GM19043 (cell line): Measurements from ENCODE around the gene ZNF414.

ENCODE experiments used
- ATAC-seq: cut with Tn5 transposase; IDR thresholded peaks from one replicate; pipeline ENCODE4 v1.9.1; 2021; ENCODE audit warnings: low read depth; ENCODE audit not compliant: unreplicated experiment

Gene ZNF414

DNA sequence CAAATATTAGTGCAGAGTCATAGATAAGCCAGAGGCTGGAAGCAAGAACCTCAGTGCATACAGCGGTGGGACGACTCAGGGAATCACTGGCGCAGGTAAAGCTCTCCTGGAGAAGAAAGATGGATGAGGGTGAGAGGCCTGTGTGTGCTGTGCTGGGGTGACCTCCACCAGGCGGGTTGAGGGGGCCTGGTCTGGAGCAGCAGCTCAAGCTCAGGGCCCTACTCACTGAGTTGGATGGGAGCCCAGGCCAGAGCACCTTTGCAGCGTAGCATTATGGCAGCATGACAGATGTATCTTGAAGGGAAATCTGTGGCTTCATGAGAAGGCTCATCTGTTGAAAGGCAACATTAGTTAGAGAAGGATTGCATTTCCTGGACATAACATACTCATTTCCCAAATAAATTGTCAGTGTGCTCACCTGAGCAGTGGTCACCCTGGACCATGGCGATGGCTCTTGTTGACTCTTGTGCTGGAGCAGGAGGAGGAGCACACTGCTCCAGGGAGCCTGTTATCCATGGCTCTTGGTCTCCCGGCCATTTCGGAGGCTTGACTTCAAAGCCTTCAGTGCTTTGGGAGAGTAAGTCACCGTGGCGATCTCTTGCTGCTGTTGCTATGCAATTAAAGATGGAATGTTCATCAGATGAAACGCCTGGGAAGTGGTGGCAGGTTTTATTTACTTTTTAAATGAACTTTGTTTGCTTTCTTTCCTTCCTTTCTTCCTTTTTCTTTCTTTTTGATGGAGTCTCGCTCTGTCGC is 44.2 kb downstream of the ZNF414 start:
- ATAC-seq: no peak

DNA sequence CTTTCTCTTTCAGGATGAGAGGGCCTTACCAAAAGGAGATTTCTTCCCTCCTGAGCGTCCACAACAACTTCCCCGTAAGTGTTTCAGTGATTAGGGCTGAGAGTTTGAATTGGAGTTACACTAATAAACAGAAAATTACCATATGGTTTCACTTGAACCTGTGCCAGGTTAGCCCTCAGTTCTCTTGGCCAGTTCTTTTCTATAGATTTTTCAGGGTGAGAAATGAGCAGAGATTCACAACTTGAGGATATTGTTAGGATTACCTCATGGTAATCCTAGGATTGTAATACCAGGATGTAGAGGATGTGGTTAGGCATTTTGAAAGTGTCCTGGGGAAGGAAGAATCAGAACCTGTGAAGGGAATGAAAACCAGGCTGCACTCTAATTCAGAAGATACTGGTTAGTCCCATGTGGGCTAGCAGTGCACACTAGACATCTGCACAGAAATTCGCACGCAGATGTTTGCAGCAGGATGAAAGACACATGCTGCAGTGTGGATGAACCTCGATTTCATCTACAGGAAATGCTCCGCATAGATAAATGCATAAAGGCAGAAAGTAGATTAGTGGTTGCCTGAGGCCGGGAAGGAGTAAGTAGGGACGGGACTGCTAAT is 45.1 kb downstream of the ZNF414 start:
- ATAC-seq: no peak

DNA sequence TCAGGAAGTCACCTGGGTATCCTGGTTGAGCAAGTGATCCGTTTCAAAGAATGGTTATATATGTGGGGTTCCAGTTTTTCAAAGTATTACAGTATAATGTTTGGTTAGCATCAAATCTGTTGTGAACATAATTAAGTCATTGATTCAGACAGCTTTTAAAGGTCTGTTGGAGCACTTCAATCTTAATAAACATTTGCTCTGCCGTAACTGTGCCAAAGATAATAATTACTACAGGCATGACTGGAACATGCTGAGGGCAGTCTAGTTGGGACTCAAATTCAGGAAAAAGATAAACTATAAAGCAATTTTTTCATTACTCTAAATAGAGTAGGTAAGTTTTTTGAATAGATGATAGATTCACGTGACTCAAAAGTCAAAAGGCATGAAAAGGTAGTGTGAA is 45.8 kb downstream of the ZNF414 start:
- no peak for ATAC-seq

DNA sequence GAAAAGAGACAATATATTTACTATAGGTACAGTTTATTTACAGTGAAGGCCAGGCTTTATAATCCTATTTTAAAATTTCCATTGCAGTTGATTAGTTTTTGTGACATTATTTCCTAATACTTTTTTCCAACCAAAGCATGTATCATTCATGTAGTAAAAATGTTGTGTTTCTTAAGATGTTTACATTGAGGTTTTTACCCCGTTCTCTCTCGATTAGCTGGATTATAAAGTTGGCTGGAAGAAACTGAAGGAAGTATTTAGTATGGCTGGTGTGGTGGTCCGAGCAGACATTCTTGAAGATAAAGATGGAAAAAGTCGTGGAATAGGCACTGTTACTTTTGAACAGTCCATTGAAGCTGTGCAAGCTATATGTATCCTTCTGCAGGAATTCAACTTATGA is 47.9 kb downstream of the ZNF414 start:
- no peak for ATAC-seq

DNA sequence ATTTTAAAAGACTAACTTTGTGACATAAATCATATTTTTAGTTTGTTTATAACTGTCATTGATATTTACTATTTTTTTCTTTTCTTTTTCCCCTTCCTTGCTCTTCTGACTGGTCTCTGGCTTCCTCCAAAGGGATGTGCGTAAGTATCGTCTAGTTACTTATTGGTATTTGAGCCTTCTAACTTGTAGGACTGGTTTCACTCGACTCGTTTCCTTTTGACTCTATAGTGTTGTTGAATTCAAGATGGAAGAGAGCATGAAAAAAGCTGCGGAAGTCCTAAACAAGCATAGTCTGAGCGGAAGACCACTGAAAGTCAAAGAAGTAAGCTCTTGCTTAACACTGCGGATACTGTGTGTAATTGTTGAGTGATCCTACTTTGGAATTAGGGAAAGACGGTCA is 50.6 kb downstream of the ZNF414 start:
- ATAC-seq: no peak

DNA sequence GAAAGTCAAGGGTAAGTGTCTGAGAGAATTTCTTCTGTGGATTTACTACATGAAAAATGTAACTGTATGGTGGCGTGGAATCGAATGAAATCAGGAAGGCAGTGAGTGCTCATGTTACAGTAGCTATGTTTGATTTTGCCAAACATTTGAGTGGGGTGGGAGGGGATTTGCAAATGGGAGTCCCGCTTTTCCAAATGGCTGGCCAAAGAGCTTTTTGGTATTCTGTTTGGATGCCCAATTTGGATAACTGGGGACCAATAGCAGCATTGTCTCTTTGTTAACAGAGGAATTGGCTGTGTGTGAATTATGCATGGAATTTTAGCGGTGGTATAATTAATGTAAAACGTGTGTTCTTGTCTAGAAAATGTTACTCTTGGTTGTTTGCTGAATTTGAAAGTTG is 51.4 kb downstream of the ZNF414 start:
- ATAC-seq: no peak

DNA sequence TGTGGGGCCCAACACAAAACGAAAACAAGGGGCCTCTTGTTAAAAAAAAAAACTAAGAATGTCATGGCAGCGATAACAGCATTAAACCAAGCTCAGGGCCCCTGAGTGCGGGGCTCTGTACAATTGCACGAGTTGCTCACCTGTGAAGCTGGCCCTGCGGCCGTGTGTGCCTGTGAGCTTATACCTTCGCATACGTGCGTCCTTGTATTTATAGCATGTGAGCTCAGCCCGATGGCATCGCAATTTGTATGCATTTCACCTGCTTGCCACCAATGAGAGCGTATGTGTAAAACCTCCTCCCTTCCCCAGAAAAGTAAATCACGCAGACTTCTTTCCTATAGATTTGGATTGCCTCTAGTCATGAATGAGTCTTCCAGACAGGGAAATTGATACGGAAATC is 52.1 kb downstream of the ZNF414 start:
- no peak for ATAC-seq

DNA sequence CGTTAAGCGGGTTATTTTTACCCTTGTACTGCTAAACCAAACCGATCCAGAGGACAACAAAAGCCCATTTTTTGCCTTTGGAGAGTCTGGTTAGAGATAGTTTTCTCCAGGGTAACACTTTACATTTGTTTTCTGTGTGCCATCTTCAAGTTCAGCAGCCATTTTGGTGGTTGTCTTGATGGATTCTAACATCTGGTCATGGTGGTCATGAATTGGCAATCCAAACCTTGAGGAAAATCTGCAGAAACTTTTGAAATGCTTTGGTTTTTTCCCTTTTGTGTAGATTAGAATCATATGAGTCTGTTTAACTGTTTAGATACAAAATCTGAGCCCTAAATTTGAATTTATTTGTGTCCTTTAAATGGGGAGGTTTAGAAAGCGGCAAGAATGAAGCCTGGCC is 52.6 kb downstream of the ZNF414 start:
- no peak for ATAC-seq

DNA sequence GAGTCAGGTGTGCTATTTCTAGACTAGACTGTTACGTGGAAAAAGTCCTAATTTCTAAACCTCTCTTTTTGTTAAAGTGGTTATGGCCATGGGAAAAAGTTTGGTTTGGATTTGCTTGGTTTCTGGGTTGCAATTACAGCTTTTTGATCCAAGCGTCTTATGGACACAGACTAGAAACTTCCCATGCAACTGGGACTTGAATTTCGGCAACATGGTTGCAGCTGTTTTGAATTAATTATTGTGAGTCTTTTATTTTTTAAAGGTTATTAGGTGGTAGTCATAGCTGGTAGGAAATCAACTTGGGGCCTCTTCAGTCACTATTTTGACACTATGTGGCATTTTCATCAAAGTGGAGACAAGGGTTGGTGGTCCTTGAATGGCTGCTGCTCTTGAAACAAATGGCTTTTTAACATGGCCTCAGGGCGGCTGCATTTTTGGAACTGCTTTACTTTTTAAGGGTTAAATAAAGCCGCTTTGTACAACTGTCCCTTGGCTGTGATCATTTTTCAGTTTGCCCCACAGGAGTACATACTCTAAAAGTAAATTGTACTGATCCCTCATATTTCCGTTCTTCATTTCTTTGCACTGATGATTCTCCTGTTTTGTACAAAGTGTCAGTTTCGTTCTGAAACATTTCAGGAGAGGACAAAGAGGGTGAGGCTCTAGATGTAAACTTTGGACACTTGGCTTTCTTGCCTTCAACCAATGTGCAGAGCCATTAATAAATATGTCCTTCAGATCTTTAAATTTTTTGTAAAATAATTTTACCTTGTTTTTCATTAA is 53.3 kb downstream of the ZNF414 start:
- ATAC-seq: no peak
